NCI-H1436 (cell line): Measurements from ENCODE around the gene PANX1.
"Not testable (repeated sequence)": the region's sequence is repeated elsewhere in the genome, so short reads cannot be mapped to it uniquely, and the experiment has no call there.

Source experiments
- DNase-seq: peaks from one replicate; lab custom pipeline; 2025; lab: John Stamatoyannopoulos, UW

PANX1 gene

DNA sequence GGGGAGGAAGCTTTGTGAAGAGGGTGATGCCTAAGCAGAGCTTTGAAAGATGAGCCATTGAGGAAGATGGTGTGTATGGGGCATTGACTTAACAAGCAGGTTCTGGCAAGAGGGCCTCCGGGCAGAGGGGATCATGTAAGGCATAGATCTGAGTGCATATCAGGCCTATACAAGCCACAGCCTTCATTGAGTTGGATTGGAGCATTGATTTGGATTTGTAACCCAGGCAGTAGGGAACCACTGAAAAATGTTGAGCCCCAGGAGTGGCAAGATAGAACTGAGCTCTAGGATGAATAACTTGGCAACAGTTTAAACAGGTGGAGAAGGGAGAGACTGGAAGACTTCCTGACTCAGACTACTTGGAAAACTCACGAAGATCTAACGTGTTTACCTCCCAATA, 21.4 kb downstream of the PANX1 start:
- DNase-seq, result no peak

DNA sequence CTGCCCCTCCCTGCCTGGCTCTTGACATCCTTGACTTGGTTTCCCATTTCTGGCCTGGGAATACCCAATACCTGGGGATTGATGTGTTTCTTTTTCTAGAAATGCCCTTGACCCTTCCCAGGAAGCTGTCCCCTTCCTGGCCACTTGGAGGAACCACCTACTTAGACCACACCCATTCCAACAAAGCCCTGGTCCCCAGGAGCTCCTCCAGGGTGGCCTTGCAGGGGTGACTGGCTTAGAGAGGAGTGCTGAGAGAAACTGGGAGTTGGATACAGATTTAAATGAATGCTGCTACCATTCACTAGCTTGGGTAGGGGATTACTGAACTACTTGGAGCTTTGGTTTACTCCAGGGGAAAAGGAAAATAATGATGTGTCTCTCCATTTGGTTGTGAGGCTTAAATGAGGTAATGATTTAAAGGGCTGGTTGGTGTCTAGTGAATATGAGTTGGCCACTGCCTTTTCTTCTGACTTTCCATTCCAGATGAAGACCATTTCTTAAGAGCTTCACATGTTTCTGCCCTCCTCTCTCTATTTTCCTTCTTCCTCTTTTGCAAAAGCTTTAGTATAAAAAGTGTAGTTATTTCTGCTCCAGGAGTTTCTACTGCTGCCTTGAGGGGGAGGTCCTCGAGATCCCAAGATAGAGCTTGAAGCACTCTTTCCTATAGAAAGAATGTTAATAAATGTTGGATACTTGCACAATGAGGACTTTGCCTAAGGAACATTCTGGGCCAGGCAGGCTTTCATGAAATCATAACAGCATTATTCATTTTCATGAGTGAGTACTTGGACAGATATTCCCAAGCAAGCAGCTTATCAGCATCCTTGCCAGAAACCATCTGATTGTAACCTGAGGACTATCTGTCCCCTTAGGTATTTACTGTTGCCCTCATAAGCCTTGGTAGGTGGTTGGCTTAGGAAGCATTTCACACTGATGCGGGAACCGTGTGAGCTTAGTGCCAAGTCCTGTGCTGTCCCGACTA, 22.4 kb downstream of the PANX1 start:
- DNase-seq, result no peak

DNA sequence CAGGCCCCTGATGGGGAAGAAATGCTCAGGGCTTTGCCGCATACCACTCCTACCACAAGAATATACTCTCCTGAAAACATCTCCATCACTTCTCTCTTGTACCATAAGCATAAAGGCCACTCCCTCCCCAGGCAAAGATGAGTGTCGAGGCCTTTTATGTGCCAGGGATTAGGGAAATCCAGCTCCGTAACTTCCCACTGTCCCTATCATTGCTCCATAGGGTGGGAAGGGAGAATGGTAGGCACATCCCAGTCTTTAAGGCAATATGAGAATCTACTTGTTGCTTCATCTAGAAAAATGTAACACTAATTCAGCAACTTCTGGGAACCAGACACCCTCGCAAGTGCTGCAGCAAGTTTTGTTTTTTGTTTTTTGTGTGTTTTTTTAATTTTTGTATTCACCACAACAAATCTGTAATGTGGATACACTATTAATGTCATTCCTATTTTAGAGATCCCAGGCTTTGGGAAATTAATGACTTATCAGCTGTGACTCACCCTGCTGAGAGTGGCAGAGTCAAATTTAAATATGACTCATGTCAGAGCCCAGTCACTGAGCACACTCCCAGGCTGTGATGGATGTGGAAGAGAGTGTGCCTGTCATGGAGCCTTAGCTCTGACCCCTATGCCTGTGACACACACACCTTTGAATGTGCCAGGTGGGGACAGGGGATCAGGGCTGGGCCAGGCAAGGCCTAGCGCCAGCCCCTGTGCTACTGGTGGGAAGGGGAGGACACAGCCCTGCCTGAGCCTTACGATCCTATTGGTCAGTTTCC, 23.4 kb downstream of the PANX1 start:
- DNase-seq, result no peak

DNA sequence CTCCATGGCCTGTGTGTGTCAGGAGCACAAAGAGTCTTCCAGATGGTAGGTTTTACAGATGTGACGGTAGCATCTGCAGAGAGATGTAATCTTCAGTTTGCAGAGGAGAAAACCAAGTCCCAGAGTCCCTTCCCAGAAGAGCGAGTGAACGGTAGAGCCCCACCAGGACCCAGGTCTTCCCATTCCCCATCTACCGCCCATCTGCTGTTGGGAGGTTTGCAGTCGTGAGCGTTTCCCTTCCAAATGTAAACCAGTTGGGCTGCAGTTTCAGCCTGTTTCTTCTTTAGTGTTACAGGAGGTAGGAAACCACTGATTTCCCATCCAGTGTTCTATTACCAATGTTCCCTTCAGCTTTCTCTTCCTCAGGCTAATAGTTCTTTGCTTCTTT, 24.0 kb downstream of the PANX1 start:
- no peak for DNase-seq

DNA sequence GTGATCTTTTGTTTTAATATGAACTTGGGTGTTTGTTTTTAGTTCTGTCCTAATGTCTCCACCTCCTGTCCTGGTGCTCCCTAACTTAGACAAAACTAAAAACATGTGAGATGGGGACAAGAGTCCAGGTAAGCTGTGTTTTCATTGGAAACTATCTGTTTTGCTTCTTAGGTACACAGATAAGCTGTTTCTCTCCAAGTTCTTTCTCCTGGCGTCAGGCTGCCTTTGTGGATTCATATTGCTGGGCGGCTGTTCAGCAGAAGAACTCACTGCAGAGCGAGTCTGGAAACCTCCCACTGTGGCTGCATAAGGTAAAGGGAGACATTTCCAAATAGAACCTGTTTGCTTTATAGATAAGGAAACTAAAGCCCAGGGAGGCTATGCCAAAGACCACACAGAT, 24.7 kb downstream of the PANX1 start:
- DNase-seq, result no peak

DNA sequence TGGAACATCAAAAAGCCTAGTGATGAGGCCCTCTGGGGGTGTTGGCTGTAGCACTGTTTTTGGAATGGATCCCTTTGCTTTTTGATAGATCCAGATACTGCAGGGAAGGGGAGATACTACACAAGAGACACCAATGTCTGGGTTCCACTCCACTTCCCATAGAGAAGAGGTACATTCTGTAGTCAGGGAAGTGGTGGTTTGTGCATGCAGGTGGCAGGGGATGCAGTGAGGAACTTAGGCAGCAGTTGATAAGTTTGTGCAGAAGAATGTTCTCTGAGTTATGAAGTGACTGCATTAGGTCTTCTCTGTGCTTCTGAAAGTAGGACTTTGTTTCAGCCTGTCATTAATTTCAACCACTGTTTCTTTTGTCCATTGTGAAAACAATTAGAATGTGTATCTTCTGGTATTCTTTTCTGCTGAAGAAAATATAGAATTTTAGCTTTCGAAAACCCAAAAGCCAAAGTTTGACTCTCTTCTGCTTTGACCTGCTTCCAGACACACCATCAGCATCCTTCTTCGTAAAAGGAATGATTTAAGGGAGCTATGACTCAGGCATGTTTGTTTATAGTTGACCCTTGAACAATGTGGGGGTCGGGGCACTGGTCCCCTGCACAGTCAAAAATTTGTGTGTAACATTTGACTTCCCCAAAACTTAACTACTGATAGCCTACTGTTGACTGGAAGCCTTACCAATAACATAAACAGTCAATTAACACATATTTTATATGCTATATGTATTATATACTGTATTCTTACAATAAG, 25.6 kb downstream of the PANX1 start:
- DNase-seq, result no peak

DNA sequence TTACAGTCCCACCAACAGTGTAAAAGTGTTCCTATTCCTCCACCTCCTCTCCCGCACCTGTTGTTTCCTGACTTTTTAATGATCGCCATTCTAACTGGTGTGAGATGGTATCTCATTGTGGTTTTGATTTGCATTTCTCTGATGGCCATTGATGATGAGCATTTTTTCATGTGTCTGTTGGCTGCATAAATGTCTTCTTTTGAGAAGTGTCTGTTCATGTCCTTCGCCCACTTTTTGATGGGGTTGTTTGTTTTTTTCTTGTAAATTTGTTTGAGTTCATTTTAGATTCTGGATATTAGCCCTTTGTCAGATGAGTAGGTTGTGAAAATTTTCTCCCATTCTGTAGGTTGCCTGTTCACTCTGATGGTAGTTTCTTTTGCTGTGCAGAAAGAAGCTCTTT, 28.7 kb downstream of the PANX1 start:
- not testable (repeated sequence) for DNase-seq

DNA sequence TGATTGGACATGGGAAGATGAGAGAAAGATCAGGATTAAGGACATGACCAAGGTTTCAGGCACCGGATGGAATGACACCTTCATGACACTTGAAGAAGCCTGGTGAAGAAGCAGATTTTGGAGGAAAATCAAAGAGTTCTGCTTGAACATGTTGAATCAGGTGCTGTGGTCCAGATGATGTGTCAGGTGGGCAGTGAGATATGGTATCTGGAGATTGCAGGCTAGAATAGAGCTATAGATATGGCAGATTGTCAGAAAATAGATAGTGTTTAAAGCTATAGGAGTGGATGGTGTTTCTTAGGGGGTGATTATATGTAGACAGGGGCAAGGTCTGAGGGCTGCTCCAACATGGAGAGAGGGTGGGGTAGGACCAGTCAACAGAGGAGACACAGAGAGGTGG, 40.2 kb downstream of the PANX1 start:
- DNase-seq, result no peak

DNA sequence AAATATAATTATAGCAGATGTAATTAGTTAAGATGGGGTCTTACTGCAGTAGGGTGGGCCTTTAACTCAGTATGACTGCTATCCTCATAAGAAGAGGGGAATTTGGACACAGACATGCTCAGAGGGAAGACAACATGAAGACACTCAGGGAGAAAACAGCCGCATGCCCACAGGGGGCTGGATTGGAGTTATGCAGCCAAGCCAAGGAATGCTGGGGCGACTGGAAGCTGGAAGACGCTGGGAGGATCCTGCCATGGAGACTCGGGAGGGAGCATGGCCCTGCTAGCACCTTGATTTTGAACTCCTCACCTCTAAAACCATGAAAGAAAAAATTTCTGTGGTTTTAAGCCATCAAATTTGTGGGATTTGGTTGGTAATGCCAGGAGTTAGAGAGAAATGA, 40.9 kb downstream of the PANX1 start:
- DNase-seq, result no peak

DNA sequence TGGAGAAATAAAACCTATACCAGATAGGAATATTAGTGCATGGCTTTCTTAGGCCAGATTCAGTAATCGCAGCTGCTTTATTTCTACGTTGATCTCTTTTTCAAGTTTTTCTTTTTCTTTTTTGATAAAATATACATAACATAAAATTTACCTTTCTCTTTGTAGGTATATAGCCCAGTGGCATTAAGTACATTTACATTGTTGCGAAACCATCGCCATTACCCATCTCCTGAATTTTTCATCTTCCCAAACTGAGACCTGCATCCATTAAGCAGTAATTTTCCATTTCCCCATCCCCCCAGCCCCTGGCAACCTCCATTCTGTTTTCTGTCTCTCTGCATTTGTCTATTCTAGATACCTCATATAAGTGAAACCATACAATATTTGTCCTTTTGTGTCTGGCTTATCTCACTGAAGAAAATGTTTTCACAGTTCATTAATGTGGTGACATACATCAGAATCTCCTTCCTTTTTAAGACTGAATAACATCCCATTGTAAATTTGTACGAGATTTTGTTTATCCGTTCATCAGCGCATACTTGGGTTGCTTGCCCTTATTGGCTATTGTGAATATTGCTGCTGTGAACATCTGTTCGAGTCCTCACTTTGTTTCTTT, 41.4 kb downstream of the PANX1 start:
- DNase-seq, result no peak

DNA sequence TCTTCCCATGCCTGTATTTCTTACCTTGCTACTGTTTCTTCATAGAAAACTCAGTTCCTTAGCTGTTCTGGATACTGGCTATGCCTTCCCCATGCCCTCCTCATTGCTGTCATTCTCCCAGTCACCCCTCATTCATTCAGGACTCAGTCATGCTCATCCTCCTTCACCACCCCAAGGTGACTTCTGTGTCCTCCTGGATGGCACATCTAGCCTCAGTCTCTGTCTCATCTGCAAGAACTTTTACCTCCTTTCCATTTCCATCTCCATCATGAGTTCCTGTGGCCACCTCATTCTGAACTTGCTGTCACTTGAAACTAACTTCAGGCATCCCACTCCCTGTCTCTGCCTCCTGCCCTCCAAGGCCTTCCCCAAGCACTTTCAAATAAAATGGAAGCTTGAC, 42.3 kb downstream of the PANX1 start:
- no peak for DNase-seq

DNA sequence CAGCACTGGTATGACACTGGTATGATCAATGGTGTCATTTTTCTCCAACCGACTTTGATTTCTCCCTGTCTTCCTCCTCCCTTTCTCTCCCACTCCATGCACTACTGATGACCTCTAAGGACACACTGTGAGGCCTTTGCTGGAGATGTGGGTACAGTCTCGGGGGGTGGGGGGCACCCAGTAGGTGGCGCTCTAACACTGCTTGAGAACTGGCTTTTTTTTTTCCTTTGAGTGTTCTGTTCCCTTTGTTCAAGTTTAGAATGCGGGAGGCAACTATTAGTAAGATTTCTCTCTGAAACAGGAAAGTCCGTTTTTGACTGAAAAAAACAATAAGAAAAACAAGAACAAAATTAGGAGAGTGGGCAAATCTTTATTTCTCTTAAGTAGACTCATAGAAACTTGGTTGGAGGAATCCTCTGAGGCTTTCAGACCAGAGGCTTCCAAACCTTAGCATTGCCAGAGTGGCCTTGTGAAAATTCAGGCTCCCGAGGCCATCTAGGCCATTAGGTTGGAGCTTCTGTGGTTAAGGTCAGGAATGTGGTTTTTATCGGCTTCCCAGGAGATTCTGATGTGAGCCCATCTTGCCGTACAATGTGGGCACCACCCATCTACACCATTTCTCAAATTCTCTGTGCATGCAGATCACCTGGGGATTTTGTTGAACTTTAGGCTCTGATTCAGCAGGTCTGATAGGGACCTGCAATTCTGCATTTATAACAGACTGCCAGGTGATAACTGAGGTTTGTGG, 43.2 kb downstream of the PANX1 start:
- peak; percentile 19 for DNase-seq

DNA sequence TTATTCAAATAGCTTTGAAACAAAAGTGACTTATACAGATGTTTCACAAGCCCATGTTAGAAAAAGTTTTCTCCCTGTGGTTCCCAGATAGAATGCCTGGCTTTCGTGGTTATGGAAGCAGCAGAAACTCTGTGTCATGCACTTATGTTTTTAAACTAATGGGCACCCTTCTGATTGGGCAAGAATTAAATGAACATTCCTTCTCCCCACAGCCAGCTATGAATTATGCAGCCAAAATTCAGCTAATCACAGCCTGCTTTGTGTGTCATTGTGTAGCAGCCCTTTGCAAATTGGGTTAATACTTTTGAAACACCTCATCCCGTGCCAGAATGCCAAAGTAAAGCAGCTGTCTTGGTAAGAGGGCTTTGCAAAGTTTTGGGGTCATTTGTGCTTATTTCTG, 46.9 kb downstream of the PANX1 start:
- no peak for DNase-seq

DNA sequence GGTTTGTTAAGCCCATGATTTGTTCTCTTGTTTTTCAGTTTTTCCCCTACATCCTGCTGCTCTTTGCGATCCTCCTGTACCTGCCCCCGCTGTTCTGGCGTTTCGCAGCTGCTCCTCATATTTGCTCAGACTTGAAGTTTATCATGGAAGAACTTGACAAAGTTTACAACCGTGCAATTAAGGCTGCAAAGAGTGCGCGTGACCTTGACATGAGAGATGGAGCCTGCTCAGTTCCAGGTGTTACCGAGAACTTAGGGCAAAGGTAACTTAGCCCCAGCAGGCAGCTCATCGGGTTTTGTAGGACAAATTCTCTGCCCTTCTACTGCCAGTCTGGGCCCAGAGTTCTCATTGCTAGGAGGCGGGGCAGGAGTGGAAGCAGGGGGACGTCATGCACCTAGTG, 49.7 kb downstream of the PANX1 start:
- no peak for DNase-seq

DNA sequence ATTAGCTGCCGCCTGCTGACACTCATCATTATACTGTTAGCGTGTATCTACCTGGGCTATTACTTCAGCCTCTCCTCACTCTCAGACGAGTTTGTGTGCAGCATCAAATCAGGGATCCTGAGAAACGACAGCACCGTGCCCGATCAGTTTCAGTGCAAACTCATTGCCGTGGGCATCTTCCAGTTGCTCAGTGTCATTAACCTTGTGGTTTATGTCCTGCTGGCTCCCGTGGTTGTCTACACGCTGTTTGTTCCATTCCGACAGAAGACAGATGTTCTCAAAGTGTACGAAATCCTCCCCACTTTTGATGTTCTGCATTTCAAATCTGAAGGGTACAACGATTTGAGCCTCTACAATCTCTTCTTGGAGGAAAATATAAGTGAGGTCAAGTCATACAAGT, 51.1 kb downstream of the PANX1 start:
- DNase-seq, result no peak

DNA sequence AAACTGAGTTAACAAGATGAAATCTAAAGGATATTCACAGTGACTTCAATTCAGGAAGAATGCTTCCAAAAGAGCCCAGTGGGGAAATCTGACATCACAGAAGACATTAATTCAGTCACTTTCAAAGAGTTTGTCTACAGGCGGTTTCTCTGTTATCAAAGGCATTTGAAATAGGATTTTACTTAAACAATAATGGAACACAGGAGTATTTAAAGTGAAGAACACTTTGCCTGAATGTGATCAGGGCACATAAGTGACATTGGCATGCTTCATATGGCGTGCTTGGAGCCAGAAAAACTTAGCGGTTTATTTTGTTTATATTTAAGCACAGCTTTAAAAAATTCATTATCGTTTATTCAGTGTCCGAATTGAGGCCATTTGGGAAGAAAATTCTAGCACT, 52.9 kb downstream of the PANX1 start:
- DNase-seq, result no peak

DNA sequence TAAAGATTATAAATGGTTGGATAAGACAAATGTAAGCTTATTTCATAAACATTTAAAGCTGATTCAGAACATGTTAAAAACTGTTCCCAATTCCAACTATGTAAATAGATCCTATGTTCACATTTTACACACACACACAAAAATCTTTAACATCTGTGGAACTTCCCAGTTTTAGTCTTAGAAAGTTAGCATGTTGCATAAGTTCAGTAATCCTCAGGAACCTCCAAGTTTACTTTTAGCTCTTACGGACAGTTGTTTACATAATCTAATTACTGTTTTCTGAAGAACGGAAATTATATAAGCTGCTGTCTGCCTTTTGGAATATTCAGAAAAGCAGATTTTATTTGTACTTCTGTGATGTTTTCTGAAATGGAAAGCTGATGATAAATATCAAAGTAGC, 53.3 kb downstream of the PANX1 start:
- DNase-seq, result no peak

DNA sequence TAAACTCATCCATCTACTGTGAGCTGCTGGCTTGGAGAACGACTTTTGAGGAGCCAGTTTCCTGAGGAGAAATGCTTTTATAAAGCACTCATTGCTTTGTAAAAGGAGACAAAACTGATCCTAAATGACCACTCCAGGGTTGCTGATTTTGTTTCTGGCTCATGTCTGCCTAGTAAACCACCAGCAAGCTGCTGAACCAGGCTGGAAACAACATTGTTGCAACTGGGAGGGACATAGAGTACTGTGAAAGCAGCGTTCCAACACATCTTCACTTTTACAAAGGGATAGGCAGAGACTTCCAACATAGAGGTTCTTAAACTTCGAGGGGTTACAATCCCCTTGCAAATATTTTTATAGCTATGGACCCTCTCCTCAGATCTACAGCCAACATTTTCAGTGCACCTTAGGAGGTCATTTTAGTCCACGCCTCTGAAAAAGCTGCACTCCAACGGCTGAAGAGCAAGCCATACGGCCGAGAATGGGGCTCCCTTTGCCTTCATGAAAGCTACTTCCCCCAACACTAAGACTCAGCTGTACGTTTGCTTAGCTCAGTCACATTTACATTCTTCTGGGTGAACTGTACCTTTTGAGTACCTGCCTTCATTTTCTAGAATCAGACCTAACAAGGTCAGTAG, 54.7 kb downstream of the PANX1 start:
- no peak for DNase-seq

DNA sequence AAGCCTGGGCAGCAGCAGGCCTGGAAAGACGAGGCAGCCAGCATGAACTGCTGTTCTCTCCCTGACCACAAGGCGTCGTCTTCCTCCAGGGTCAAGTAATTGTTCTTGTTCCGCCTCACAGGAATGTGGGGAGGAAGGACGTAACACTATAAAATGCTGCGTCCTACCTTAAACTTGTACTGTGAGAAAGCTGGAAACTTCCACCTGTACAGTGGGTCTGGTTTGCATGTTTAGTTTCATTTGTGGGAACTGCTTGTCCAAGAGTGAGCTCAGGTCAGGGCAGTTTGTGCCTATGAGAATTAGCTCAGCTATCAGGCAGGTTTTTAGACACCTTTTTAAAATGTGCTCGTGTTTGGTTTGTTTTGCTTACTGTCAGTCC, 55.2 kb downstream of the PANX1 start:
- no peak for DNase-seq

DNA sequence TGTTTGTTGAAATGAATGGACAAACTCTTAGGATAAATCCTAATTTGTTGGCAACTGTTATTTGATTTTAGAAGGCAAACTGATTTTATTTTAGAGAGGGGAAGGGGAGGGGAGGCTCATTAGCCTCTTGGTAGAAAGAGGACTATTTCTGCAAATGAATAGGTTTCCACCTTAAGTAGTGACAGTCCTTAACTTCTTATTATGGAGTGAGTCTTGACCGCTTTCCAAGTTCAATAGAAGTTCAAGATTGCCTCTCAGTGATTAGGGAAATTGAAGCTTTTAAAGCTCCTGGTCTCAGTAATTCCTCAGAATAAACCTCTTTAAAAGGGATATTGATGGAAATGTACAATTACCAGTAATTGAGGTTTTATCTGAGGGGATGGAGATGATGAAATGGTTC, 55.7 kb downstream of the PANX1 start:
- no peak for DNase-seq

DNA sequence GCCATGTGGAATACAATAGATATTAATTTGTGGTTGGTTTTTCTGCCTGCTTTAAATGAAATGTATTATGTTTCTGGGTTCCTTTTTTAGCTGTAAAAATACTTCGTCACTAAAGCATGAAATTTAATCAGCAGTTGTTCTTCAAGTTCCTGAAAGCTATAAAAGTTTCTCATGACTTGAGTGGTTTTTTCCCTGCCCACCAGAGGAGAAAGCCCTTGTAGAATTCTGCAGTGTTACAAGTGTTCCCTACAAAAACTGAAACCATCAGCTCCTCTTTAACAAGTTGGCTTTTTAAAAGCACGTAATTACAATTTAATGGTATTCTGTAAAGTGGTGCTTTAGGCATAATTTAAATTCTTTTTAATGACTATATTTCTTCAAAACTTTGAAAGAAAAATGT, 56.2 kb downstream of the PANX1 start:
- no peak for DNase-seq
